GM18951 (cell line): ENCODE measurements around the gene ABCD1.

Experiments
- POLR2A ChIP-seq: IDR thresholded peaks from 4 replicates; pipeline ENCODE4 v1.6.1; 2011; ENCODE audit warnings: mild to moderate bottlenecking; ENCODE audit not compliant: insufficient read length, insufficient read depth; ENCODE audit errors: extremely low read depth
- in situ Hi-C: fragments of 300-500 bp; cut with MboI; formaldehyde crosslinking; loops from one replicate; pipeline ENCODE4 v1.12.0; 2022; ENCODE audit warnings: low sequenced_read_pairs, mixed read lengths, inconsistent platforms; ENCODE audit not compliant: unreplicated experiment

The ABCD1 gene

GRCh38 chrX:153775293-153776119, 50.9 kb downstream of the ABCD1 start:
- in situ Hi-C loops: no loop called here
- TF ChIP-seq POLR2A: no peak

- TF ChIP-seq POLR2A: no peak
- in situ Hi-C loops: no loop called here
Observed at GRCh38 chrX:153776120-153776599, 51.5 kb downstream of the ABCD1 start.

GRCh38 chrX:153776611-153777045, 52.0 kb downstream of the ABCD1 start:
- TF ChIP-seq POLR2A: no peak
- in situ Hi-C loops: no loop called here

- in situ Hi-C loops: no loop called here
- no peak for TF ChIP-seq POLR2A
Observed at GRCh38 chrX:153777261-153778090, 52.8 kb downstream of the ABCD1 start.

- no peak for TF ChIP-seq POLR2A
- in situ Hi-C loops: no loop called here
Observed at GRCh38 chrX:153778181-153778580, 53.5 kb downstream of the ABCD1 start.

- no peak for TF ChIP-seq POLR2A
- in situ Hi-C loops: no loop called here
Observed at GRCh38 chrX:153778684-153779101, 54.0 kb downstream of the ABCD1 start.

- in situ Hi-C loops: loop anchor here (10.0 kb wide), 1 partner anchor 175 kb away; no protein-coding TSS in a partner anchor
- no peak for TF ChIP-seq POLR2A
Observed at GRCh38 chrX:153779891-153780677, 55.4 kb downstream of the ABCD1 start.

GRCh38 chrX:153780678-153781427, 56.2 kb downstream of the ABCD1 start, which contains the start of gene SRPK3:
Gene SRPK3 (plus strand): TSS chrX:153781041. CDS start chrX:153781087, 46 bp downstream.
- no peak for TF ChIP-seq POLR2A
- in situ Hi-C loops: loop anchor here (10.0 kb wide), 1 partner anchor 174 kb away; no protein-coding TSS in a partner anchor

GRCh38 chrX:153781428-153782047, 56.9 kb downstream of the ABCD1 start:
- TF ChIP-seq POLR2A: no peak
- in situ Hi-C loops: loop anchor here (10.0 kb wide), 1 partner anchor 173 kb away; no protein-coding TSS in a partner anchor

- no peak for TF ChIP-seq POLR2A
- in situ Hi-C loops: loop anchor here (10.0 kb wide), 1 partner anchor 172 kb away; no protein-coding TSS in a partner anchor
Observed at GRCh38 chrX:153782313-153782712, 57.7 kb downstream of the ABCD1 start.

GRCh38 chrX:153782871-153783270, 58.2 kb downstream of the ABCD1 start:
- in situ Hi-C loops: loop anchor here (10.0 kb wide), 1 partner anchor 172 kb away; no protein-coding TSS in a partner anchor
- TF ChIP-seq POLR2A: no peak
